Left hindlimb (tissue), 1 donor: ENCODE measurements around the gene FGF5.
"Not testable (repeated sequence)": the region's sequence is repeated elsewhere in the genome, so short reads cannot be mapped to it uniquely, and the experiment has no call there.

Experiments used
- DNase-seq: peaks from one replicate; pipeline ENCODE4 v3.0.0-alpha.2; 2018

FGF5 gene

GRCh38 chr4:80301884-80302283, 35.4 kb downstream of the FGF5 start:
- DNase-seq, result no peak

GRCh38 chr4:80302616-80303223, 36.3 kb downstream of the FGF5 start:
- DNase-seq, result no peak

GRCh38 chr4:80305466-80305865, 39.0 kb downstream of the FGF5 start:
- DNase-seq, result no peak

GRCh38 chr4:80306260-80306659, 39.8 kb downstream of the FGF5 start:
- no peak for DNase-seq

GRCh38 chr4:80307183-80307735, 40.8 kb downstream of the FGF5 start:
- no peak for DNase-seq

GRCh38 chr4:80307774-80308465, 41.5 kb downstream of the FGF5 start:
- DNase-seq, result no peak

GRCh38 chr4:80308466-80308822, 42.0 kb downstream of the FGF5 start:
- DNase-seq, result no peak

GRCh38 chr4:80309294-80310004, 43.0 kb downstream of the FGF5 start:
- no peak for DNase-seq

- DNase-seq, result no peak
Measured at GRCh38 chr4:80311130-80311529, 44.7 kb downstream of the FGF5 start.

GRCh38 chr4:80312124-80312523, 45.7 kb downstream of the FGF5 start:
- no peak for DNase-seq

GRCh38 chr4:80313627-80314026, 47.2 kb downstream of the FGF5 start:
- no peak for DNase-seq

GRCh38 chr4:80315848-80316247, 49.4 kb downstream of the FGF5 start:
- DNase-seq, result not testable (repeated sequence)

- DNase-seq, result no peak
Measured at GRCh38 chr4:80321341-80321740, 54.9 kb downstream of the FGF5 start.

GRCh38 chr4:80321776-80322175, 55.3 kb downstream of the FGF5 start:
- DNase-seq, result no peak

- DNase-seq, result no peak
Measured at GRCh38 chr4:80322716-80323115, 56.3 kb downstream of the FGF5 start.

- no peak for DNase-seq
Measured at GRCh38 chr4:80324171-80324570, 57.7 kb downstream of the FGF5 start.

GRCh38 chr4:80331693-80332092, 65.2 kb downstream of the FGF5 start:
- no peak for DNase-seq

GRCh38 chr4:80333121-80333520, 66.7 kb downstream of the FGF5 start:
- DNase-seq, result no peak

GRCh38 chr4:80334568-80334967, 68.1 kb downstream of the FGF5 start:
- no peak for DNase-seq

- DNase-seq, result no peak
Measured at GRCh38 chr4:80335226-80335553, 68.7 kb downstream of the FGF5 start.

- peak; percentile 91 for DNase-seq
Measured at GRCh38 chr4:80335554-80336358, 69.3 kb downstream of the FGF5 start, which contains the start of gene CFAP299. Gene CFAP299, plus strand, starts transcription at chr4:80335730.

GRCh38 chr4:80336582-80336981, 70.1 kb downstream of the FGF5 start:
- DNase-seq, result no peak

GRCh38 chr4:80340036-80340435, 73.6 kb downstream of the FGF5 start:
- DNase-seq, result no peak
